Panc1 (cell line): ENCODE results near the gene MIPOL1. TPM values are rescaled to one million over a fixed set of nuclear protein-coding genes. Genes with fewer than 3 reads are reported as not detected.

ENCODE experiments used
- ATAC-seq: fragments of 200-7000 bp; cut with Tn5 transposase; 2 replicates; pipeline ENCODE4 v1.9.1; 2020; ENCODE audit warnings: mild to moderate bottlenecking, moderate library complexity
- BruUV-seq: library from RNA; stranded (reverse); fragments of 400-500 nt; replicated peaks from 2 replicates; lab custom pipeline; 2021; lab: Mats Ljungman, UMichigan
- CTCF ChIA-PET: fragments of 300-600 bp; sonication (Branson Sonifier 250); formaldehyde crosslinking; loops from one replicate; lab custom pipeline; 2022; ENCODE audit warnings: antibody characterized with exemption; lab: Charles Lee
- POLR2A ChIA-PET: fragments of 300-600 bp; sonication (Branson Sonifier 250); formaldehyde crosslinking; loops from one replicate; lab custom pipeline; 2022; ENCODE audit warnings: antibody characterized with exemption; lab: Charles Lee
- DNase-seq: peaks from one replicate; pipeline ENCODE4 v3.0.0-alpha.2; 2010; ENCODE audit warnings: low read depth, low spot score
- H3K27ac ChIP-seq: 2 replicates; pipeline ENCODE4 v1.5.1; 2011; ENCODE audit warnings: mild to moderate bottlenecking, low read length, inconsistent platforms
- H3K27me3 ChIP-seq: fragments of 200-500 bp; sonication (Bioruptor generic); 2 replicates; pipeline ENCODE4 v1.6.0; 2014; ENCODE audit warnings: low read length, inconsistent platforms; ENCODE audit not compliant: control insufficient read depth, insufficient read depth
- H3K36me3 ChIP-seq: fragments of 200-500 bp; sonication (Bioruptor generic); 2 replicates; pipeline ENCODE4 v1.5.1; 2014; ENCODE audit warnings: inconsistent platforms, mild to moderate bottlenecking, low read length, moderate library complexity; ENCODE audit not compliant: control insufficient read depth, insufficient read depth
- H3K4me1 ChIP-seq: 2 replicates; pipeline ENCODE4 v1.5.1; 2011; ENCODE audit warnings: inconsistent platforms, mild to moderate bottlenecking, low read length, moderate library complexity; ENCODE audit not compliant: control insufficient read depth, insufficient read depth
- H3K4me3 ChIP-seq, 2 experiments: 2 replicates each; pipeline ENCODE4 v1.5.1; 2011 to 2012; ENCODE audit warnings: low read depth in 2 of 2, low read length in 2 of 2, mild to moderate bottlenecking in 2 of 2, inconsistent platforms in 1 of 2, moderate library complexity in 1 of 2
- H3K9me3 ChIP-seq: fragments of 200-500 bp; sonication (Bioruptor generic); 2 replicates; pipeline ENCODE4 v1.5.1; 2014; ENCODE audit warnings: low read depth, mild to moderate bottlenecking, inconsistent platforms, low read length, moderate library complexity; ENCODE audit not compliant: control insufficient read depth, insufficient read depth
- CTCF ChIP-seq: fragments of 450-650 bp; IDR thresholded peaks from 2 replicates; pipeline ENCODE4 v1.5.1; 2017; ENCODE audit warnings: mild to moderate bottlenecking
- POLR2AphosphoS5 ChIP-seq: IDR thresholded peaks from 2 replicates; pipeline ENCODE4 v1.6.1; 2012; ENCODE audit warnings: mild to moderate bottlenecking, low read depth, low read length, moderate library complexity
- SIN3A ChIP-seq: IDR thresholded peaks from 2 replicates; pipeline ENCODE4 v1.6.1; 2012; ENCODE audit warnings: low read depth, mild to moderate bottlenecking, low read length, moderate library complexity, borderline replicate concordance; ENCODE audit not compliant: insufficient read depth
- TCF7L2 ChIP-seq: IDR thresholded peaks from 2 replicates; pipeline ENCODE4 v1.6.1; 2011; ENCODE audit warnings: mild to moderate bottlenecking, low read depth, low read length, inconsistent platforms
- in situ Hi-C: cut with HindIII; loops from 2 replicates; pipeline ENCODE4 v1.10.0; 2016; ENCODE audit warnings: low sequenced_read_pairs, low pct_unique_long_range_greater_than_20kb
- intact Hi-C: fragments of 100-400 bp; cut with micrococcal nuclease; formaldehyde crosslinking; loops from one replicate; pipeline ENCODE4 v1.10.0; 2022; ENCODE audit not compliant: unreplicated experiment
- total RNA-seq: library from RNA; stranded (reverse); gene quantifications from one replicate; pipeline ENCODE4 v1.2.1, GENCODE V29; 2021; ENCODE audit not compliant: unreplicated experiment
- TF ChIP-seq, protein P1 (sequence below), 2 experiments: IDR thresholded peaks; 2 replicates each; pipeline ENCODE4 v1.6.1; 2011 to 2012; ENCODE audit warnings: low read depth in 2 of 2, control low read depth in 1 of 2, low read length in 1 of 2, mild to moderate bottlenecking in 1 of 2, moderate library complexity in 1 of 2; ENCODE audit not compliant: insufficient read depth in 1 of 2

The MIPOL1 gene
- total RNA-seq, 1 experiment from 2014 or later = 12.8 TPM

DNA sequence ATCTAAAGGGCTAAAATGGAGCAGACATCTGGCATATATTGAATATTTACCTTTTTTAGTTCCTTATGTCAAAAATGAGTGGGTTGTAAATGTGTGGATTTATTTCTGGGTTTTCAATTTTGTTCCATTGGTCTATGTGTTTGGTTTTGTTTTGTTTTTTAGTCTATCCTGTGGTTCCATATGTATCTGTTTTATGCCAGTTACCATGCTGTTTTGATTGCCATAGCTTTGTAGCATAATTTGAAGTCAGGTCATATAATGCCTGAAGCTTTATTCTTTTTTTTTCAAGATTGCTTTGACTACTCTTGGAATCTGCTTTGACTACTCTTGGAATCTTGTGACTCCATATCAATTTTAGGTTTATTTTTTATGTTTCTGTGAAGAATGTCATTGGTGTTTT lies 133.2 kb downstream of the MIPOL1 start:
- Histone ChIP-seq H3K4me1 (no peaks in the 10 kb centered on the region; the same call in 1 of the 2 replicates), H3K4me3 (no peak overlapping the region), H3K36me3 (no peaks in the 10 kb centered on the region), H3K27me3 (no peaks in the 10 kb centered on the region), H3K9me3 (no peaks in the 10 kb centered on the region), H3K27ac (no peak overlapping the region)
- BruUV-seq = no TSS peak
- DNase-seq (no peak), ATAC-seq (no peak)
- TF ChIP-seq CTCF (no peak), SIN3A (no peak), POLR2AphosphoS5 (no peak), TCF7L2 (no peak)
- TF ChIP-seq, protein P1, sequence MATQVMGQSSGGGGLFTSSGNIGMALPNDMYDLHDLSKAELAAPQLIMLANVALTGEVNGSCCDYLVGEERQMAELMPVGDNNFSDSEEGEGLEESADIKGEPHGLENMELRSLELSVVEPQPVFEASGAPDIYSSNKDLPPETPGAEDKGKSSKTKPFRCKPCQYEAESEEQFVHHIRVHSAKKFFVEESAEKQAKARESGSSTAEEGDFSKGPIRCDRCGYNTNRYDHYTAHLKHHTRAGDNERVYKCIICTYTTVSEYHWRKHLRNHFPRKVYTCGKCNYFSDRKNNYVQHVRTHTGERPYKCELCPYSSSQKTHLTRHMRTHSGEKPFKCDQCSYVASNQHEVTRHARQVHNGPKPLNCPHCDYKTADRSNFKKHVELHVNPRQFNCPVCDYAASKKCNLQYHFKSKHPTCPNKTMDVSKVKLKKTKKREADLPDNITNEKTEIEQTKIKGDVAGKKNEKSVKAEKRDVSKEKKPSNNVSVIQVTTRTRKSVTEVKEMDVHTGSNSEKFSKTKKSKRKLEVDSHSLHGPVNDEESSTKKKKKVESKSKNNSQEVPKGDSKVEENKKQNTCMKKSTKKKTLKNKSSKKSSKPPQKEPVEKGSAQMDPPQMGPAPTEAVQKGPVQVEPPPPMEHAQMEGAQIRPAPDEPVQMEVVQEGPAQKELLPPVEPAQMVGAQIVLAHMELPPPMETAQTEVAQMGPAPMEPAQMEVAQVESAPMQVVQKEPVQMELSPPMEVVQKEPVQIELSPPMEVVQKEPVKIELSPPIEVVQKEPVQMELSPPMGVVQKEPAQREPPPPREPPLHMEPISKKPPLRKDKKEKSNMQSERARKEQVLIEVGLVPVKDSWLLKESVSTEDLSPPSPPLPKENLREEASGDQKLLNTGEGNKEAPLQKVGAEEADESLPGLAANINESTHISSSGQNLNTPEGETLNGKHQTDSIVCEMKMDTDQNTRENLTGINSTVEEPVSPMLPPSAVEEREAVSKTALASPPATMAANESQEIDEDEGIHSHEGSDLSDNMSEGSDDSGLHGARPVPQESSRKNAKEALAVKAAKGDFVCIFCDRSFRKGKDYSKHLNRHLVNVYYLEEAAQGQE (IDR thresholded peaks at IDR 0.05; ENCODE audit: insufficient read depth in 1 of 2, low read depth in 2 of 2, low read length in 1 of 2) = no peak
- intact Hi-C loops (no loop called here), in situ Hi-C loops (no loop called here)
- ChIA-PET CTCF (no interaction called here), POLR2A (no interaction called here)

- H3K4me1 ChIP-seq = no peaks in the 10 kb centered on the region
- intact Hi-C loops = no loop called here
- TF ChIP-seq CTCF (peak; percentile 23), TCF7L2 (no peak), SIN3A (no peak), POLR2AphosphoS5 (no peak)
- TF ChIP-seq, protein P1 (IDR thresholded peaks at IDR 0.05; ENCODE audit: insufficient read depth in 1 of 2, low read depth in 2 of 2, low read length in 1 of 2) = no peak
- H3K36me3 ChIP-seq = no peaks in the 10 kb centered on the region
- CTCF ChIA-PET = no interaction called here
- no peak for DNase-seq
- no TSS peak for BruUV-seq
- no peak for ATAC-seq
- H3K9me3 ChIP-seq = no peaks in the 10 kb centered on the region
- POLR2A ChIA-PET = no interaction called here
- no peak overlapping the region for H3K4me3 ChIP-seq
- no peaks in the 10 kb centered on the region for H3K27me3 ChIP-seq
- no peak overlapping the region for H3K27ac ChIP-seq
- in situ Hi-C loops = no loop called here
Measured at GRCh38 chr14:37340353-37340752, 142.6 kb downstream of the MIPOL1 start.
